ENCODE data around the gene WDR27. TPM values are rescaled to one million over a fixed set of nuclear protein-coding genes. Genes with fewer than 3 reads are reported as not detected.

Gene WDR27
- polyA plus RNA-seq, 2 of the 4 experiments (the other 2 are of a cell fraction) = 18.9 to 36.1 TPM

GRCh38 chr6:169642455-169642854 lies 59.4 kb downstream of the WDR27 start (continued):
- TF ChIP-seq RFX5 (IDR thresholded peaks at IDR 0.05) = no peak
- TF ChIP-seq ZC3H11A (IDR thresholded peaks at IDR 0.05) = no peak
- TF ChIP-seq HDAC2 (IDR thresholded peaks at IDR 0.05) = no peak

GRCh38 chr6:169641461-169642085 lies 60.3 kb downstream of the WDR27 start:
- H3K4me3 ChIP-seq = no peak overlapping the region

DNA sequence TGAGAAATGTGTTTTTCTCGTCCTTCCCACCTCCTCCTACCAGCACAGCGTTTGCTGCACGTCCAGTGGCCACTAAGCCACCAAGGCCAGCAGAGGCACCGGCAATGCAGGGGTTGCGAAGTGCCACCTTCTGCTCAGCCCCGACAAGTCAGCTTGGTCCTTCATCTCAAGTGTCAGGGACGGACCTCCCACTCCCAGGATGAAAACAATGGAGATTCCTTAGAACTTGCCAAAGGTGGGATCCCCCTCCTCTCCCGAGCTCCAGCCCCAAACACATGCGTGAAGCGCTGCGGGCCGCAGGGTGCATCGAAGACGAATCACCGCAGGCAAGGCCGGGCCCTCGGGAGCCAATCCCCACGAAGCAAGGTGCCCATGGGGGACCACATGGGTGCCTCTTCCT lies 60.8 kb downstream of the WDR27 start:
- TF ChIP-seq HOXA7 (CRISPR knock-in tag; IDR thresholded peaks at IDR 0.05) (no peak), CTCF (IDR thresholded peaks at IDR 0.05) (no peak), MAZ (IDR thresholded peaks at IDR 0.05; ENCODE audit: borderline replicate concordance, low read depth, low read length) (no peak)
- TF ChIP-seq, protein P1, sequence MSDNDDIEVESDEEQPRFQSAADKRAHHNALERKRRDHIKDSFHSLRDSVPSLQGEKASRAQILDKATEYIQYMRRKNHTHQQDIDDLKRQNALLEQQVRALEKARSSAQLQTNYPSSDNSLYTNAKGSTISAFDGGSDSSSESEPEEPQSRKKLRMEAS (IDR thresholded peaks at IDR 0.05) = no peak
- POLR2A ChIA-PET = no interaction called here
- DNase-seq (ENCODE audit: low read depth in 1 of 2, low spot score in 1 of 2) (no peak), FAIRE-seq (no peak), ATAC-seq (no peak)
- Histone ChIP-seq H3K4me3 (no peak overlapping the region), H3K4me1 (no peaks in the 10 kb centered on the region), H3K27ac (no peak overlapping the region), H3K4me2 (no peak overlapping the region), H3K9me3 (no peaks in the 10 kb centered on the region)
- CTCF ChIA-PET = interaction anchor here (0.6 to 1.2 kb wide), 2 partner anchors 13 to 534 kb away, joined by 3 read pairs; no protein-coding TSS in a partner anchor
- WGBS (ENCODE audit: missing lambda C conversion rate) = 91% methylated on average over 16 of the region's 18 CpGs

More at GRCh38 chr6:169641461-169642085, 60.3 kb downstream of the WDR27 start:
- POLR2A ChIA-PET = no interaction called here
- H3K27ac ChIP-seq = no peak overlapping the region
- ATAC-seq = no peak
- CTCF ChIA-PET = interaction anchor here (0.6 kb wide), 1 partner anchor 535 kb away, joined by 3 read pairs; no protein-coding TSS in a partner anchor
- 97% methylated on average over 28 of the region's 28 CpGs for WGBS (ENCODE audit: missing lambda C conversion rate)
- H3K4me2 ChIP-seq = no peak overlapping the region
- TF ChIP-seq HEYL (CRISPR knock-in tag; IDR thresholded peaks at IDR 0.05) (no peak), FOSB (CRISPR knock-in tag; IDR thresholded peaks at IDR 0.05) (no peak), RNF2 (IDR thresholded peaks at IDR 0.05; ENCODE audit: borderline replicate concordance, low read depth) (no peak), NPAS2 (CRISPR knock-in tag; IDR thresholded peaks at IDR 0.05; ENCODE audit: borderline replicate concordance) (no peak)
- no peak for FAIRE-seq
- H3K4me1 ChIP-seq = no peaks in the 10 kb centered on the region
- no peak for DNase-seq (ENCODE audit: low read depth in 1 of 2, low spot score in 1 of 2)
- no peaks in the 10 kb centered on the region for H3K9me3 ChIP-seq

DNA sequence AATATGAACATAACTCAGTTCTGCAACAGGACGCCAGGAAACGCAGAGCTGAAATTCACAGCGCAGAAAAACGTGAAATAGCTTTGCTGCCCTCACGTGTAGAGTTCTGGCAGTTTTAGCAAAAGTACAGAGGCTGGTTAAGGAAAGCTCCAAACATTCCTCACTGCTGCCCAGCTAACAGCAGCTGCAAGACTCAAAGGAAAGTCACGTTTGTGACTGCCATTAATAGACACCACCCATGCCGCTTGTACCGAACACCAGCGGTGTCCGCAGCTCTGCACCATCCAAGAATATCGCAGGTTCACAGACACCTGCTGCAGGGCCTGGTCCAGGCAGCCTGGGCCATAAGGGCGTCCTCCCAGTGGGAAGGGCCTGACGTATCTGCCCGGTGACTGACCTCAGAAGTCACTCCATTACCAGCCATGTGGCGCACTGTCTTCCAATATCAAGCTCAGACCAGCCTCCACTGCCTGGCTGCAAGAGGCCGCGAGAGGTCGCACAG lies 61.4 kb downstream of the WDR27 start:
- FAIRE-seq (no peak), DNase-seq (ENCODE audit: low read depth in 1 of 2, low spot score in 1 of 2) (no peak), ATAC-seq (no peak)
- Histone ChIP-seq H3K4me2 (no peak overlapping the region), H3K27ac (no peak overlapping the region), H3K4me3 (no peak overlapping the region), H3K9me3 (no peaks in the 10 kb centered on the region), H3K4me1 (no peaks in the 10 kb centered on the region)
- no peak for TF ChIP-seq EHMT2 (IDR thresholded peaks at IDR 0.05; ENCODE audit: low read depth)
- TF ChIP-seq RNF2 (IDR thresholded peaks at IDR 0.05; ENCODE audit: borderline replicate concordance, low read depth) = no peak
- TF ChIP-seq MAFK (IDR thresholded peaks at IDR 0.05; ENCODE audit: partially characterized antibody) = no peak
- TF ChIP-seq, protein P2, sequence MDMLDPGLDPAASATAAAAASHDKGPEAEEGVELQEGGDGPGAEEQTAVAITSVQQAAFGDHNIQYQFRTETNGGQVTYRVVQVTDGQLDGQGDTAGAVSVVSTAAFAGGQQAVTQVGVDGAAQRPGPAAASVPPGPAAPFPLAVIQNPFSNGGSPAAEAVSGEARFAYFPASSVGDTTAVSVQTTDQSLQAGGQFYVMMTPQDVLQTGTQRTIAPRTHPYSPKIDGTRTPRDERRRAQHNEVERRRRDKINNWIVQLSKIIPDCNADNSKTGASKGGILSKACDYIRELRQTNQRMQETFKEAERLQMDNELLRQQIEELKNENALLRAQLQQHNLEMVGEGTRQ (IDR thresholded peaks at IDR 0.05) = no peak
- TF ChIP-seq, protein P3, sequence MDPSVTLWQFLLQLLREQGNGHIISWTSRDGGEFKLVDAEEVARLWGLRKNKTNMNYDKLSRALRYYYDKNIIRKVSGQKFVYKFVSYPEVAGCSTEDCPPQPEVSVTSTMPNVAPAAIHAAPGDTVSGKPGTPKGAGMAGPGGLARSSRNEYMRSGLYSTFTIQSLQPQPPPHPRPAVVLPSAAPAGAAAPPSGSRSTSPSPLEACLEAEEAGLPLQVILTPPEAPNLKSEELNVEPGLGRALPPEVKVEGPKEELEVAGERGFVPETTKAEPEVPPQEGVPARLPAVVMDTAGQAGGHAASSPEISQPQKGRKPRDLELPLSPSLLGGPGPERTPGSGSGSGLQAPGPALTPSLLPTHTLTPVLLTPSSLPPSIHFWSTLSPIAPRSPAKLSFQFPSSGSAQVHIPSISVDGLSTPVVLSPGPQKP (IDR thresholded peaks at IDR 0.05; ENCODE audit: low read depth, low read length) = no peak
- TF ChIP-seq HOXB5 (CRISPR knock-in tag; IDR thresholded peaks at IDR 0.05) = no peak
- ChIA-PET POLR2A (no interaction called here), CTCF (interaction anchor here (1.2 kb wide), 1 partner anchor 14 kb away, joined by 3 read pairs; no protein-coding TSS in a partner anchor)
- 92% methylated on average over 15 of the region's 18 CpGs for WGBS (ENCODE audit: missing lambda C conversion rate)
